Epithelial cell of esophagus (primary cell): ENCODE data around the gene EFHC2.

Source experiments
- DNase-seq: peaks from one replicate; pipeline ENCODE4 v3.0.0; 2010; ENCODE audit warnings: low read depth
- H3K4me3 ChIP-seq: 2 replicates; pipeline ENCODE4 v1.5.1; 2011; ENCODE audit warnings: mild to moderate bottlenecking, low read length, control low read depth
- CTCF ChIP-seq: IDR thresholded peaks from 2 replicates; pipeline ENCODE4 v1.5.1; 2011; ENCODE audit warnings: low read depth, mild to moderate bottlenecking, low read length, control low read depth, inconsistent platforms; ENCODE audit not compliant: insufficient read depth; ENCODE audit errors: missing control alignments

Gene EFHC2

DNA sequence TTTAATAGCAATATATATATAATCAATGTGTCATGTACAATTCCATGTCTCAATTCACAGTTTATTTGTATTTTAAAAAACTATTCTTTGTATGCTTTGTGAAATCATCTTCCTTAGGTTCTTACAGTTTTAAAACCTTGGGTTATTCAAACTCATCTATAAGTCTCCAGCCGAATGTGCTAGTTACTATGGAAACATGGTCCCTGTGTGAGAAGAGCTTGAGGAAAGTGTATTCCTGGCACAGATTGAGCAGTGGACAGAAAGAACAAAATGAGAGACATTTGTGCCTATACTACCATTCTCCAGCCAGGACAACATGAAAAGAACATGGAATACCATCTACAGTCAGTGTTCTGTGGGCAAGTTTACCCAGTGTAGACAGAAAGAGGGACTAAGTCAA, 103.4 kb downstream of the EFHC2 start:
- DNase-seq: no peak

GRCh38 chrX:44239036-44239435, 104.4 kb downstream of the EFHC2 start:
- no peak for TF ChIP-seq CTCF
- DNase-seq: no peak
- H3K4me3 ChIP-seq: no peak overlapping the region

More for the DNA sequence above, 103.4 kb downstream of the EFHC2 start:
- no peak overlapping the region for H3K4me3 ChIP-seq
- no peak for TF ChIP-seq CTCF

DNA sequence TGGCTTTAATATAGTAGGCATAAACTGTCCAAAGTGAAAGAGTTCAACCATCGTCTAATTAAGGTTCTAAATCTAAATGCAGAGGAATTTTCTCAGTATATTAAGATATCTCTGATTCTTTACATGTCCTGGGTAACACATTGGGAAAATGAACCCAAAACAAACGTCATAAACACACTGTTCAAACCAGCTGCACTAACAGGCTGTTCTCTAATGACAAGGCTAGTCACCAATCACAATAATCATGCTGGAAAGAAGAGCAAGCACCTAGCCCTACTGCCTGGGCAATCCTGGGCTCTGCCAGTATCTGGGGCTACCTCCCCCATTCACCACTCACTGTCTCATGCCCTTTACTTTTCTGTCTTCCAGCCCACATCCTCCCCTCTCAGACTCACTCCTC, 107.9 kb downstream of the EFHC2 start:
- TF ChIP-seq CTCF: no peak
- no peak overlapping the region for H3K4me3 ChIP-seq
- no peak for DNase-seq

GRCh38 chrX:44234541-44234940, 108.9 kb downstream of the EFHC2 start:
- TF ChIP-seq CTCF: no peak
- no peak overlapping the region for H3K4me3 ChIP-seq
- DNase-seq: peak; percentile 51

DNA sequence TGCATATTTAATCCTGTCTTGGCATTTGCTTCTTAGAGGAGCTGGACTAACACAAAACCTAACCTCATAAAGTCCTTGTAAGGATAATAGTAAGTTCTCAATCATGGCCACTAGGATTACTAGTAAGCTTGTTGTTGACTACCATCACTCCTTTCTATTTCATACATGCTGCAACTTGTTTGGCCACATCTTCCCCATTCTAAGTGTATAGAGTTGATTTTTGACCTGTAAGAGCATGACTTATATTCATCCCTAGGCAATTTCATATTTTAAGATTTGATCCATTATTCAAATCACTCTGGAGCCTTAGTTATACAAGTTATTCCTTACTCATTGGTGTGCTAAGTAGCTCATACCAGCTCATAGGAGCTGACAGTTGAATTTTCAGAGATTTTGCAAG, 109.4 kb downstream of the EFHC2 start:
- peak; percentile 14 for TF ChIP-seq CTCF
- peak; percentile 77 for DNase-seq
- H3K4me3 ChIP-seq: no peak overlapping the region

GRCh38 chrX:44232081-44232480, 111.4 kb downstream of the EFHC2 start:
- DNase-seq: no peak
- H3K4me3 ChIP-seq: no peak overlapping the region
- TF ChIP-seq CTCF: no peak

DNA sequence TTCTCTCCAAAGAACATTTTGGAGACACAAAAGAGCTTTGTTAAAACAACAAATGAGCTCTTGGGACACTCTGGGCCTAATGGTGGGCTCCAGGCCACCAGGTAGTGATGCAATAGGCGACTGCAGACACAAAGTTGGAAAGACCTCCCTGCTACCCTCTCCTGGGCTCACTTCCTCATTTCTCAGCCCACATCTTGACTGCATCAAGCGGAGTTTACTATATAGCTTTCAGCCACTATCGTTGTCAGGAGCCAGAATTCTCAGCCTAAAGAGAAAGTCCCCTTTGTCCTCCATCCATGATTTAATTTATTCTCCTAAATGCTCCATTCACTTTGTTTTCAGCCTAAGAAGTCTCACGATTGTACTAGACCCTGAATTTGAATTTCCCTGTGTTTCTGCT, 114.9 kb downstream of the EFHC2 start:
- DNase-seq: no peak
- TF ChIP-seq CTCF: no peak
- H3K4me3 ChIP-seq: no peak overlapping the region
